ENCODE data around the gene C3orf18.

The C3orf18 gene

GRCh38 chr3:50608278-50608677 lies 40.7 kb upstream of the C3orf18 start:
- no peak overlapping the region for H2BK120ac ChIP-seq (ENCODE audit: low read depth, low read length)
- no peak overlapping the region for H3K9ac ChIP-seq (ENCODE audit: low read length)
- no peak overlapping the region for H2AK5ac ChIP-seq (ENCODE audit: low read length, severe bottlenecking)
- H4K91ac ChIP-seq (ENCODE audit: low read length), result no peak overlapping the region
- 93% methylated on average over 7 of the region's 7 CpGs for WGBS
- no peak overlapping the region for H2BK12ac ChIP-seq (ENCODE audit: low read length in 2 of 2)
- H3K4me2 ChIP-seq (ENCODE audit: low read length, poor library complexity, severe bottlenecking), result no peak overlapping the region
- H2BK15ac ChIP-seq (ENCODE audit: low read depth, poor library complexity, severe bottlenecking), result no peak overlapping the region
- H3K79me1 ChIP-seq (replicated peaks; ENCODE audit: low read length, poor library complexity, severe bottlenecking), result peaks cover 30% of the 10 kb centered on the region
- peaks cover 18 to 39% of the 10 kb centered on the region in 2 experiments for H3K36me3 ChIP-seq (ENCODE audit: control insufficient read depth in 1 of 2, insufficient read depth in 2 of 2, low read depth in 1 of 2, low read length in 2 of 2)
- no peak overlapping the region for H2BK5ac ChIP-seq (ENCODE audit: low read depth, low read length, poor library complexity, severe bottlenecking)
- no peaks in the 10 kb centered on the region for H3K27me3 ChIP-seq (ENCODE audit: control insufficient read depth in 1 of 2, insufficient read depth in 1 of 2, low read length in 2 of 2)
- H3K4ac ChIP-seq (ENCODE audit: low read depth in 1 of 2, low read length in 2 of 2), result no peak overlapping the region
- no peak overlapping the region for H4K8ac ChIP-seq (ENCODE audit: low read length)
- H3K9me3 ChIP-seq (ENCODE audit: control insufficient read depth, low read length), result no peaks in the 10 kb centered on the region
- no peak overlapping the region for H3K14ac ChIP-seq (ENCODE audit: low read length in 2 of 2)
- no peak overlapping the region for H3K23ac ChIP-seq (ENCODE audit: low read length in 2 of 2)
- no peak for DNase-seq
- peaks cover 37% of the 10 kb centered on the region for H3K4me1 ChIP-seq (ENCODE audit: control insufficient read depth, insufficient read depth, low read depth, low read length)
- H3K27ac ChIP-seq (ENCODE audit: low read length, poor library complexity, severe bottlenecking), result no peak overlapping the region
- no peak overlapping the region for H3K4me3 ChIP-seq (ENCODE audit: insufficient read depth in 1 of 2, low read depth in 1 of 2, low read length in 2 of 2)
- no peak overlapping the region for H2AFZ ChIP-seq (ENCODE audit: low read depth, low read length)
- H3K18ac ChIP-seq (ENCODE audit: low read depth in 1 of 2, low read length in 2 of 2), result no peak overlapping the region

DNA sequence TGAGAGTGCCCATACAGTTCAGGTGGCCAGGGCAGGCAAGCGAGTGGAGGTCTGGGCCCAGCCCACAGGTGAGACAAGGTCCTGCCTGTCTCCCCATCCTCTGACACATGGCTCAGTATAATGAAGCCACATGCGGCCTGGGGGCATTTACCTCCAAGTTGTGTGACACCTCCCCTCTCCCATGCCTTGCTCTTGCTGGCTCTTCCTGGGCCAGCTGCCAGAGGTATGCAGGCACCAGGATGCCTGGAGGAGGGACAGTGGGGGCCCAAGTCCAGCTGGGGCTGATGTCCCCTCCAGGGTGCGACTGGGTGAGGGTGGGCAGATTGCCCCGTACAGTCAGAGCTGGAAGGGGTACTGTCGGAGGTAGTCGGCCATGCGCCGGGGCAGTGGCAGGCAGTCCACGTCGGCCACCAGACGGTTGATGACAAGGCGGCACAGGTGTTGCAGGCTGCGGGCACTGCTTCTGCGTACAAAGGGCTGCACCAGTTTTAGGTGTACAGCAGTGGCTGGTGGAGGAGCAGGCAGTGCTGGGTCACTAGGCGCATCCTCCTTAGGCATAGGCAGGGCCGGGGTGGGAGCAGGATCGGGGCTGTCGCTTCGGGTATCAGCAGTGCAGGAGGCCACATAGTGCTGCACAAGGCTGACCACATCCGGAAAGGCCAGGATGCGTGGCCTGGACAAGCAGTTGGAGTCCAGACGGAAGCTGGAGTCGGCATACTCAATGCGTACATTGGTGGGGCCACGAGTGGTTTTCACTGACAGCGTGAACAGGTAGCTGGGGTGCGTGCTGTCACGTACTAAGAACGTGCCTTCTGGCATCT lies 39.9 kb upstream of the C3orf18 start:
- H3K14ac ChIP-seq (ENCODE audit: low read length in 2 of 2), result no peak overlapping the region
- no peak overlapping the region for H2BK120ac ChIP-seq (ENCODE audit: low read depth, low read length)
- H2AK5ac ChIP-seq (ENCODE audit: low read length, severe bottlenecking), result no peak overlapping the region
- 96% methylated on average over 29 of the region's 29 CpGs for whole genome bisulfite sequencing
- H2AFZ ChIP-seq (ENCODE audit: low read depth, low read length), result no peak overlapping the region
- H3K18ac ChIP-seq (ENCODE audit: low read depth in 1 of 2, low read length in 2 of 2), result no peak overlapping the region
- no peak overlapping the region for H2BK12ac ChIP-seq (ENCODE audit: low read length in 2 of 2)
- no peak for DNase-seq
- H2BK5ac ChIP-seq (ENCODE audit: low read depth, low read length, poor library complexity, severe bottlenecking), result no peak overlapping the region
- H4K8ac ChIP-seq (ENCODE audit: low read length), result no peak overlapping the region
- H3K36me3 ChIP-seq (ENCODE audit: control insufficient read depth in 1 of 2, insufficient read depth in 2 of 2, low read depth in 1 of 2, low read length in 2 of 2), result peaks cover 18 to 39% of the 10 kb centered on the region in 2 experiments
- H4K91ac ChIP-seq (ENCODE audit: low read length), result no peak overlapping the region
- no peak overlapping the region for H3K9ac ChIP-seq (ENCODE audit: low read length)
- H2BK15ac ChIP-seq (ENCODE audit: low read depth, poor library complexity, severe bottlenecking), result no peak overlapping the region
- no peaks in the 10 kb centered on the region for H3K27me3 ChIP-seq (ENCODE audit: control insufficient read depth in 1 of 2, insufficient read depth in 1 of 2, low read length in 2 of 2)
- no peak overlapping the region for H3K4me3 ChIP-seq (ENCODE audit: insufficient read depth in 1 of 2, low read depth in 1 of 2, low read length in 2 of 2)
- H3K4me1 ChIP-seq (ENCODE audit: control insufficient read depth, insufficient read depth, low read depth, low read length), result peaks cover 42% of the 10 kb centered on the region
- peaks cover 30% of the 10 kb centered on the region for H3K79me1 ChIP-seq (replicated peaks; ENCODE audit: low read length, poor library complexity, severe bottlenecking)
- H3K9me3 ChIP-seq (ENCODE audit: control insufficient read depth, low read length), result no peaks in the 10 kb centered on the region
- H3K4me2 ChIP-seq (ENCODE audit: low read length, poor library complexity, severe bottlenecking), result no peak overlapping the region
- H3K27ac ChIP-seq (ENCODE audit: low read length, poor library complexity, severe bottlenecking), result no peak overlapping the region
- H3K23ac ChIP-seq (ENCODE audit: low read length in 2 of 2), result peak overlapping the region in 1 of 2 experiments; percentile 11
- no peak overlapping the region for H3K4ac ChIP-seq (ENCODE audit: low read depth in 1 of 2, low read length in 2 of 2)

GRCh38 chr3:50606596-50606995 lies 39.0 kb upstream of the C3orf18 start:
- Histone ChIP-seq H4K91ac (ENCODE audit: low read length) (no peak overlapping the region), H3K4me3 (ENCODE audit: insufficient read depth in 1 of 2, low read depth in 1 of 2, low read length in 2 of 2) (no peak overlapping the region), H2AFZ (ENCODE audit: low read depth, low read length) (no peak overlapping the region), H3K14ac (ENCODE audit: low read length in 2 of 2) (no peak overlapping the region), H3K9me3 (ENCODE audit: control insufficient read depth, low read length) (no peaks in the 10 kb centered on the region), H4K8ac (ENCODE audit: low read length) (no peak overlapping the region), H2BK120ac (ENCODE audit: low read depth, low read length) (no peak overlapping the region), H3K36me3 (ENCODE audit: control insufficient read depth in 1 of 2, insufficient read depth in 2 of 2, low read depth in 1 of 2, low read length in 2 of 2) (peaks cover 18 to 39% of the 10 kb centered on the region in 2 experiments), H2BK12ac (ENCODE audit: low read length in 2 of 2) (no peak overlapping the region), H2AK5ac (ENCODE audit: low read length, severe bottlenecking) (no peak overlapping the region), H3K4me1 (ENCODE audit: control insufficient read depth, insufficient read depth, low read depth, low read length) (peaks cover 45% of the 10 kb centered on the region), H3K4ac (ENCODE audit: low read depth in 1 of 2, low read length in 2 of 2) (no peak overlapping the region), H3K23ac (ENCODE audit: low read length in 2 of 2) (no peak overlapping the region), H3K27ac (ENCODE audit: low read length, poor library complexity, severe bottlenecking) (no peak overlapping the region), H2BK15ac (ENCODE audit: low read depth, poor library complexity, severe bottlenecking) (no peak overlapping the region), H3K18ac (ENCODE audit: low read depth in 1 of 2, low read length in 2 of 2) (no peak overlapping the region), H2BK5ac (ENCODE audit: low read depth, low read length, poor library complexity, severe bottlenecking) (no peak overlapping the region), H3K27me3 (ENCODE audit: control insufficient read depth in 1 of 2, insufficient read depth in 1 of 2, low read length in 2 of 2) (no peaks in the 10 kb centered on the region), H3K79me1 (replicated peaks; ENCODE audit: low read length, poor library complexity, severe bottlenecking) (peaks cover 30% of the 10 kb centered on the region), H3K9ac (ENCODE audit: low read length) (no peak overlapping the region), H3K4me2 (ENCODE audit: low read length, poor library complexity, severe bottlenecking) (no peak overlapping the region)
- no peak for DNase-seq
- WGBS, result 82% methylated on average over 5 of the region's 6 CpGs

- H3K4me1 ChIP-seq (ENCODE audit: control insufficient read depth, insufficient read depth, low read depth, low read length), result peaks cover 46% of the 10 kb centered on the region
Measured at GRCh38 chr3:50605901-50606326, 38.4 kb upstream of the C3orf18 start.

More at GRCh38 chr3:50605901-50606326, 38.4 kb upstream of the C3orf18 start:
- no peak overlapping the region for H3K4me2 ChIP-seq (ENCODE audit: low read length, poor library complexity, severe bottlenecking)
- no peak overlapping the region for H4K8ac ChIP-seq (ENCODE audit: low read length)
- no peak overlapping the region for H3K23ac ChIP-seq (ENCODE audit: low read length in 2 of 2)
- no peak overlapping the region for H4K91ac ChIP-seq (ENCODE audit: low read length)
- no peak overlapping the region for H3K27ac ChIP-seq (ENCODE audit: low read length, poor library complexity, severe bottlenecking)
- no peak overlapping the region for H2BK15ac ChIP-seq (ENCODE audit: low read depth, poor library complexity, severe bottlenecking)
- no peak overlapping the region for H2BK12ac ChIP-seq (ENCODE audit: low read length in 2 of 2)
- no peak overlapping the region for H2BK5ac ChIP-seq (ENCODE audit: low read depth, low read length, poor library complexity, severe bottlenecking)
- H3K4ac ChIP-seq (ENCODE audit: low read depth in 1 of 2, low read length in 2 of 2), result no peak overlapping the region
- H3K4me3 ChIP-seq (ENCODE audit: insufficient read depth in 1 of 2, low read depth in 1 of 2, low read length in 2 of 2), result no peak overlapping the region
- no peak overlapping the region for H3K9ac ChIP-seq (ENCODE audit: low read length)
- H2AFZ ChIP-seq (ENCODE audit: low read depth, low read length), result no peak overlapping the region
- H3K14ac ChIP-seq (ENCODE audit: low read length in 2 of 2), result no peak overlapping the region
- WGBS, result 94% methylated on average over 5 of the region's 5 CpGs
- no peak overlapping the region for H2BK120ac ChIP-seq (ENCODE audit: low read depth, low read length)
- no peaks in the 10 kb centered on the region for H3K27me3 ChIP-seq (ENCODE audit: control insufficient read depth in 1 of 2, insufficient read depth in 1 of 2, low read length in 2 of 2)
- no peak overlapping the region for H3K18ac ChIP-seq (ENCODE audit: low read depth in 1 of 2, low read length in 2 of 2)
- peaks cover 18 to 39% of the 10 kb centered on the region in 2 experiments for H3K36me3 ChIP-seq (ENCODE audit: control insufficient read depth in 1 of 2, insufficient read depth in 2 of 2, low read depth in 1 of 2, low read length in 2 of 2)
- H3K9me3 ChIP-seq (ENCODE audit: control insufficient read depth, low read length), result no peaks in the 10 kb centered on the region
- DNase-seq, result no peak
- H3K79me1 ChIP-seq (replicated peaks; ENCODE audit: low read length, poor library complexity, severe bottlenecking), result peaks cover 26% of the 10 kb centered on the region
- no peak overlapping the region for H2AK5ac ChIP-seq (ENCODE audit: low read length, severe bottlenecking)
